Upper lobe of right lung (tissue), 1 donor: ENCODE data around the gene HLCS. TPM values are rescaled to one million over a fixed set of nuclear protein-coding genes. Genes with fewer than 3 reads are reported as not detected.

Experiments
- ATAC-seq: fragments of 200-7000 bp; cut with Tn5 transposase; one replicate; pipeline ENCODE4 v1.9.1; 2020; ENCODE audit warnings: mild to moderate bottlenecking, moderate library complexity
- DNase-seq: peaks from one replicate; pipeline ENCODE4 v3.0.0-alpha.2; 2020
- H3K27ac ChIP-seq: fragments of 200-600 bp; one replicate; pipeline ENCODE4 v1.8.0; 2022
- H3K27me3 ChIP-seq: fragments of 200-600 bp; one replicate; pipeline ENCODE4 v1.8.0; 2022; ENCODE audit warnings: mild to moderate bottlenecking
- H3K36me3 ChIP-seq: fragments of 200-600 bp; one replicate; pipeline ENCODE4 v1.8.0; 2022
- H3K4me1 ChIP-seq: fragments of 200-600 bp; one replicate; pipeline ENCODE4 v1.8.0; 2022
- H3K4me3 ChIP-seq: fragments of 200-600 bp; one replicate; pipeline ENCODE4 v1.8.0; 2022; ENCODE audit warnings: mild to moderate bottlenecking
- H3K9me3 ChIP-seq: fragments of 200-600 bp; one replicate; pipeline ENCODE4 v1.8.0; 2022
- intact Hi-C: fragments of 100-400 bp; cut with DNase I; formaldehyde crosslinking; loops from one replicate; pipeline ENCODE4 v1.11.0; 2022
- total RNA-seq: library from RNA; stranded (reverse); fragmentation: NEBNext Ultra II Directional; extraction: Animal tissue kit (Norgen Biotek cat#: 25700); gene quantifications from one replicate; pipeline ENCODE4 v1.2.1, GENCODE V29; 2021
- TF ChIP-seq, protein P1 (sequence below): fragments of 200-600 bp; IDR thresholded peaks from one replicate; pipeline ENCODE4 v1.8.0; 2022; ENCODE audit warnings: antibody characterized with exemption
- donor health status: DM: no; HTN: yes; CAD: no; lungs with severe emphysema.

The HLCS gene
- total RNA-seq, 1 donor from 2014 or later, result 16.0 TPM

DNA sequence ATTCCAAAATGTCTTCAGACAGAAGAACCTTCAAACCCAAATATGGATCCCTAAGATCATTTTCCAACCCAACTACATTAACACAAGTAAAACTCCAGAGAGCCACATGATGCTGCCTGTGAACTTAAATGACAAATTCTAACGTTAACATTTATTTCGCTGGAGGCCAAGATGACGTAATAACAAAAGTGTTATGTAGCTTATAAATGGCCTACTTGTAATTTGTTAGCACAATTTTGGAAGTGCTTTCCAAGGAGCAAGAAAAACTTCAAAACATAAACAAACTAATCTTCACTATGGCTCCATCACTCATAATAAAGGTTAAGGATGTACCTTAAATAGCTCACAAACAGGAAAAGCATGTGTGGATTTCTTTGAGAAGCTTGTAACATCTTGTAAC lies 126.7 kb downstream of the HLCS start:
- no peaks in the 10 kb centered on the region for H3K9me3 ChIP-seq
- no peak overlapping the region for H3K4me3 ChIP-seq
- no peaks in the 10 kb centered on the region for H3K36me3 ChIP-seq
- intact Hi-C loops, result no loop called here
- DNase-seq, result no peak
- no peaks in the 10 kb centered on the region for H3K27me3 ChIP-seq
- no peaks in the 10 kb centered on the region for H3K4me1 ChIP-seq
- no peak overlapping the region for H3K27ac ChIP-seq
- no peak for ATAC-seq
- TF ChIP-seq, protein P1, sequence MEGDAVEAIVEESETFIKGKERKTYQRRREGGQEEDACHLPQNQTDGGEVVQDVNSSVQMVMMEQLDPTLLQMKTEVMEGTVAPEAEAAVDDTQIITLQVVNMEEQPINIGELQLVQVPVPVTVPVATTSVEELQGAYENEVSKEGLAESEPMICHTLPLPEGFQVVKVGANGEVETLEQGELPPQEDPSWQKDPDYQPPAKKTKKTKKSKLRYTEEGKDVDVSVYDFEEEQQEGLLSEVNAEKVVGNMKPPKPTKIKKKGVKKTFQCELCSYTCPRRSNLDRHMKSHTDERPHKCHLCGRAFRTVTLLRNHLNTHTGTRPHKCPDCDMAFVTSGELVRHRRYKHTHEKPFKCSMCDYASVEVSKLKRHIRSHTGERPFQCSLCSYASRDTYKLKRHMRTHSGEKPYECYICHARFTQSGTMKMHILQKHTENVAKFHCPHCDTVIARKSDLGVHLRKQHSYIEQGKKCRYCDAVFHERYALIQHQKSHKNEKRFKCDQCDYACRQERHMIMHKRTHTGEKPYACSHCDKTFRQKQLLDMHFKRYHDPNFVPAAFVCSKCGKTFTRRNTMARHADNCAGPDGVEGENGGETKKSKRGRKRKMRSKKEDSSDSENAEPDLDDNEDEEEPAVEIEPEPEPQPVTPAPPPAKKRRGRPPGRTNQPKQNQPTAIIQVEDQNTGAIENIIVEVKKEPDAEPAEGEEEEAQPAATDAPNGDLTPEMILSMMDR, result no peak

DNA sequence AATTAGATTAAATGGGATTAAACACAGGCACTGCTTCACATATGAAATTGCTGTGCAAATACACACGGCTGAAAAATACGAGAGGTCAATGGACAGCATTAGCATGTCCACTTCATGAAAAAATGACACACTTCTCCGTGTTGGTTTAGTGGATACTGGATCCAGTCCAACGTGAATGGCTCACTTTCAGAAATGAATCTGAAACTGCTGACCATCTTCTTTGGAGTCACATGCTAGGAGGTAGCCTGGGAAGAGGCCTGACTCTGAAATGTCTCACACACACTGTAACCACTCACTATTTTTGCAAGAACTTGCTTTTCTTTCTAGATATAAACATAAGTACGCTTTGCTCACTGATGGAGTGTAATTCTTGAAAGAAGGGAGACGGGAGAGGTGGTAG lies 127.3 kb downstream of the HLCS start:
- intact Hi-C loops, result no loop called here
- ATAC-seq (peak; percentile 44), DNase-seq (no peak)
- no peak overlapping the region for H3K4me3 ChIP-seq
- no peak overlapping the region for H3K27ac ChIP-seq
- no peaks in the 10 kb centered on the region for H3K27me3 ChIP-seq
- no peaks in the 10 kb centered on the region for H3K4me1 ChIP-seq
- TF ChIP-seq, protein P1, result no peak
- no peaks in the 10 kb centered on the region for H3K36me3 ChIP-seq
- no peaks in the 10 kb centered on the region for H3K9me3 ChIP-seq

DNA sequence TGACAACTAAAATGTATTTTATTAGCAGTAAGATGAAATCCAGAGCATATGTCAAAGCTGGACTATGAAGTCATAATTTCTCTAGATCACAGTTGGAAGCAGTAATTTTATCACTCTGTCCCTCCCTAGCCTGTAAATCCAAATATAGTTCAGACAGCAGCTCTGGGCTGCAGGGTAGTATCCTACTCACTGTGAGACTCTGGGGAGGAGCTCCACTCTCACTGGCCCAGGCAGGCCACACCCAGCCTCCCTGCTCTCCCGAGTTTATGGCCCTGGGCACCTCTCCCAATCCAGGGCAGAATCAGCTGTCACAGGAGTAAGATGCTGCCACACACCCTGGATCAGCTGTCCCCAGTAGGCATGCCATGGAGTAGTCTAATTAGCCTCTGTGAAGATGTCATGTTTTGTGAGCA lies 131.1 kb downstream of the HLCS start:
- Histone ChIP-seq H3K36me3 (no peaks in the 10 kb centered on the region), H3K4me1 (no peaks in the 10 kb centered on the region), H3K4me3 (no peak overlapping the region), H3K9me3 (no peaks in the 10 kb centered on the region), H3K27ac (no peak overlapping the region), H3K27me3 (no peaks in the 10 kb centered on the region)
- no peak for DNase-seq
- TF ChIP-seq, protein P1, result no peak
- intact Hi-C loops, result no loop called here
- ATAC-seq, result no peak

DNA sequence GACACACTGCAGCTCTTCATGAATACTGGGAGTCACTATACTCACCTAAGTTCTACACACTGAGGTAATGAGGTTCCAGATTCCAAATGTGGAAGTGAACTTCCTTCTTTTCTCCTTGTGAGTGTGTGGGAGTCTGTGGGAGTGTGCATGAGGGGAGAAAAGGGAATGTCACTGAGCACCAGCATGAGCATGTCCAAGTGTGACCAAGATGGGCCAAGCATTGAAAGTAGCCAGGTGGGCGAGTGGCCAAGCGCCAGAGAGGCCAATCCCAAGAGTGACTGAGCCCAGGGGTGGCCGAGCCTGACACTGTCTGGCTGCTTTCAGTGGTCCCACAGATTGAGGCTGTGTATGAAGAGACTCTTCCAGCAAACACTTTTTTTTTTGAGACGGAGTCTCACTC lies 132.3 kb downstream of the HLCS start:
- no peaks in the 10 kb centered on the region for H3K9me3 ChIP-seq
- intact Hi-C loops, result no loop called here
- no peaks in the 10 kb centered on the region for H3K4me1 ChIP-seq
- no peak for ATAC-seq
- no peak overlapping the region for H3K27ac ChIP-seq
- TF ChIP-seq, protein P1, result no peak
- H3K4me3 ChIP-seq, result no peak overlapping the region
- H3K27me3 ChIP-seq, result no peaks in the 10 kb centered on the region
- no peaks in the 10 kb centered on the region for H3K36me3 ChIP-seq
- no peak for DNase-seq

DNA sequence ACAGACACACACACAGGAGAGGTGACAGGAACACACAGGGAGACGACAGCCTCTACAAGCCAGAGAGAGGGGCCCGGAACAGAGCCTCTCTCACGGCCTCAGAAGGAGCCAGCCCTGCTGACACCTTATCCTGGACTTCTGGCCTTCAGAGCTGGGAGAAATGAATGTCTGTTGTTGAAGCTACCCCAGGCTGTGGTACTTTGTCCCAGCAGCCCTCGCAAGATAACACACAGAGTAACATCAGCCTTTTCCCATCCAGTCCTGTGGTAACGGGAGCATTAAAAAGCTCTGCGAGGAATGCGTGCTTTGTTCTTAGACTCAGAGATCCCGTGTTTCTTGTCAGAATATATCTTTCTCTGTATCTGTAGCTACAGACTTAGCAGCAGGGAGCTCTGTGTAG lies 136.4 kb downstream of the HLCS start:
- TF ChIP-seq, protein P1, result no peak
- H3K27ac ChIP-seq, result no peak overlapping the region
- DNase-seq, result no peak
- no peaks in the 10 kb centered on the region for H3K27me3 ChIP-seq
- ATAC-seq, result no peak
- H3K4me1 ChIP-seq, result no peaks in the 10 kb centered on the region
- no peak overlapping the region for H3K4me3 ChIP-seq
- intact Hi-C loops, result no loop called here
- H3K36me3 ChIP-seq, result no peaks in the 10 kb centered on the region
- H3K9me3 ChIP-seq, result no peaks in the 10 kb centered on the region

DNA sequence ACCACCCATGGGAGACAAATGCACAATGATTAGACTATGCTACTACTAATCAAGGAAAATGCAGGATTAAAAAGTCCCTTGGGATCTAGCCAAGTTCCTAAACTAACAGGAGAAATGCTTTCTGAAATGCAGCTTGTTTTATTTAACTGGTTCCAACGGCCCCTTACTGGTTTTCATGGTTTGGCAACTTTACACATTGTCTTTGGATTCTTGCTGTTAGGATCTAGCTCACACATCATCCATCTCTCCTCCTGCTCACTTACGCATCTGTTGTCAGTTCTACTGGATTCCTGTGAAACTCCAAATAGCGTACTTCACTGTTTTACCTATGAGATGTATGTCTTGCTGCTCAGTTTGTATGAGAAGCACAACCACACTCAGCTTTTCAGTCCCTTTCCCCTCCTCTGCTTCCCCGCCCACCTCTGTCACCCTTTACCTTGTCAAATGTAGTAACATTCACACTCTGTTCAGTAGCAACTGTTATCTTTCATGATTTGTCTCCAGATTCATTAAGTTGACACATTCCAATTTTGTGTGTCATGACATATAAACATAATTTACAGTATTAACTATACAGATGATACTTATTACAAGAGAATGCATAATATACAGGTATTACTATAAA lies 137.5 kb downstream of the HLCS start:
- ATAC-seq (no peak), DNase-seq (no peak)
- H3K4me1 ChIP-seq, result no peaks in the 10 kb centered on the region
- H3K4me3 ChIP-seq, result no peak overlapping the region
- H3K27me3 ChIP-seq, result no peaks in the 10 kb centered on the region
- no peaks in the 10 kb centered on the region for H3K36me3 ChIP-seq
- intact Hi-C loops, result no loop called here
- H3K27ac ChIP-seq, result no peak overlapping the region
- TF ChIP-seq, protein P1, result no peak
- H3K9me3 ChIP-seq, result no peaks in the 10 kb centered on the region
